Lower lobe of right lung (tissue), 2 donors: ENCODE measurements around the gene LEPR. TPM values are rescaled to one million over a fixed set of nuclear protein-coding genes. Genes with fewer than 3 reads are reported as not detected.

Source experiments
- ATAC-seq, 2 donors: fragments of 200-7000 bp; cut with Tn5 transposase; one replicate each; pipeline ENCODE4 v1.9.1; 2020 to 2022; ENCODE audit warnings: mild to moderate bottlenecking in 2 of 2, moderate library complexity in 2 of 2
- DNase-seq: peaks from one replicate; pipeline ENCODE4 v3.0.0-alpha.2; 2020
- H3K27ac ChIP-seq: fragments of 200-600 bp; one replicate; pipeline ENCODE4 v1.8.0; 2022
- H3K27me3 ChIP-seq: fragments of 200-600 bp; one replicate; pipeline ENCODE4 v1.8.0; 2022; ENCODE audit warnings: low read depth
- H3K36me3 ChIP-seq: fragments of 200-600 bp; one replicate; pipeline ENCODE4 v1.8.0; 2022; ENCODE audit warnings: mild to moderate bottlenecking
- H3K4me1 ChIP-seq: fragments of 200-600 bp; one replicate; pipeline ENCODE4 v1.8.0; 2022
- H3K4me3 ChIP-seq: fragments of 200-600 bp; one replicate; pipeline ENCODE4 v1.8.0; 2022; ENCODE audit warnings: mild to moderate bottlenecking
- H3K9me3 ChIP-seq: fragments of 200-600 bp; one replicate; pipeline ENCODE4 v1.8.0; 2022
- intact Hi-C: fragments of 100-400 bp; cut with DNase I; formaldehyde crosslinking; loops from one replicate; pipeline ENCODE4 v1.11.0; 2022
- total RNA-seq: library from RNA; stranded (reverse); fragmentation: NEBNext Ultra II Directional; extraction: Animal tissue kit (Norgen Biotek cat#: 25700); gene quantifications from one replicate; pipeline ENCODE4 v1.2.1, GENCODE V29; 2021
- TF ChIP-seq, protein P1 (sequence below): fragments of 200-600 bp; IDR thresholded peaks from one replicate; pipeline ENCODE4 v1.8.0; 2022; ENCODE audit warnings: antibody characterized with exemption, mild to moderate bottlenecking
- donor health status: DM: no; HTN: yes; CAD: no; lungs with severe emphysema.

The LEPR gene
- total RNA-seq, 1 donor from 2014 or later = 27.7 TPM

DNA sequence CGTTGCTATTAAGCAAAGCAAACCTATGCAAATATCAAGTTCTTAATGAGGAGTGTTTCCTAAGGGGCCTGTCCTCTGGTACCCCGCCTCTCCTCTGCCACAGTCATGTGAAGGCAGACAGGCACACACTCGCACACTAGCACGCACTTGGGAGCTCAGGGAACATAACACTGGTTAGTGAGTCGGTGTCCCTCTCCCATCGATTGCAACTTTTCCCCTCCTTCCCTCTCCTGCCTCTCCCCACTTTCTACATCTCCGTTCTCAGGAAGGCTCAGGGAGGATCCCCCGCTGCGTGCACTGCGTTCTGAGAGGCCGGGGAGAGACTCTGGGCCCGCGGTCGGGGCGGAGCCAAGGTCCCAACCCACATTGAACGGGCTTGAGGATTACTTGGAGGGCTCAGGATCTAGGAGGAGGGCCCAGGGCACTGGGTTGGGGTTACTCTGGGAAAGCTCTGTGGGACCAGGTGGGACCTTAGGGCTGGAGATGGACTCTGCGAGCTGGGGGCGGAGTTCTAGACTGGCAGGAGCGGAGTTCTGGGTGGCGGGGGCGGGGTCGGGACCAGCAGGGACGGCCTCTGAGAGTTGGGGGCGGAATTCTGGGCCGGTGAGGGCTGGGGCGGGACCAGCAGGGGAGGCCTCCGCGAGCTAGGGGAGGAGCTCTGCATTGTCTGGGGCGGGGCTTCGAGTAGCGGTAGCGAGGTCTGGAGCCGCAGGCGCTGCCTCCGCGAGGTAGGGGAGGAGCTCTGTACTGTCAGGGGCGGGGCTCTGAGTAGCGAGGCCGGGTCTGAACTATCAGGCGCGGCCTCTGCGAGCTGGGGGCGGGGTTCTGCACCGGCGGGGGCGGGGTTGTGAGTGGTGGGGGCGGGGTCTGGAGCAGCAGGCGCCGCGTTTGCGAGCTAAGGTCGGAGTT, 533 bp upstream of the LEPR start:
- DNase-seq = peak; percentile 99
- Histone ChIP-seq H3K4me1 (peaks cover 38% of the 10 kb centered on the region), H3K4me3 (peak overlapping the region; percentile 81), H3K27ac (peak overlapping the region; percentile 99), H3K9me3 (no peaks in the 10 kb centered on the region), H3K36me3 (no peaks in the 10 kb centered on the region), H3K27me3 (no peaks in the 10 kb centered on the region)
- ATAC-seq = peak; percentile 97
- intact Hi-C loops = no loop called here
- TF ChIP-seq, protein P1, sequence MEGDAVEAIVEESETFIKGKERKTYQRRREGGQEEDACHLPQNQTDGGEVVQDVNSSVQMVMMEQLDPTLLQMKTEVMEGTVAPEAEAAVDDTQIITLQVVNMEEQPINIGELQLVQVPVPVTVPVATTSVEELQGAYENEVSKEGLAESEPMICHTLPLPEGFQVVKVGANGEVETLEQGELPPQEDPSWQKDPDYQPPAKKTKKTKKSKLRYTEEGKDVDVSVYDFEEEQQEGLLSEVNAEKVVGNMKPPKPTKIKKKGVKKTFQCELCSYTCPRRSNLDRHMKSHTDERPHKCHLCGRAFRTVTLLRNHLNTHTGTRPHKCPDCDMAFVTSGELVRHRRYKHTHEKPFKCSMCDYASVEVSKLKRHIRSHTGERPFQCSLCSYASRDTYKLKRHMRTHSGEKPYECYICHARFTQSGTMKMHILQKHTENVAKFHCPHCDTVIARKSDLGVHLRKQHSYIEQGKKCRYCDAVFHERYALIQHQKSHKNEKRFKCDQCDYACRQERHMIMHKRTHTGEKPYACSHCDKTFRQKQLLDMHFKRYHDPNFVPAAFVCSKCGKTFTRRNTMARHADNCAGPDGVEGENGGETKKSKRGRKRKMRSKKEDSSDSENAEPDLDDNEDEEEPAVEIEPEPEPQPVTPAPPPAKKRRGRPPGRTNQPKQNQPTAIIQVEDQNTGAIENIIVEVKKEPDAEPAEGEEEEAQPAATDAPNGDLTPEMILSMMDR = no peak

DNA sequence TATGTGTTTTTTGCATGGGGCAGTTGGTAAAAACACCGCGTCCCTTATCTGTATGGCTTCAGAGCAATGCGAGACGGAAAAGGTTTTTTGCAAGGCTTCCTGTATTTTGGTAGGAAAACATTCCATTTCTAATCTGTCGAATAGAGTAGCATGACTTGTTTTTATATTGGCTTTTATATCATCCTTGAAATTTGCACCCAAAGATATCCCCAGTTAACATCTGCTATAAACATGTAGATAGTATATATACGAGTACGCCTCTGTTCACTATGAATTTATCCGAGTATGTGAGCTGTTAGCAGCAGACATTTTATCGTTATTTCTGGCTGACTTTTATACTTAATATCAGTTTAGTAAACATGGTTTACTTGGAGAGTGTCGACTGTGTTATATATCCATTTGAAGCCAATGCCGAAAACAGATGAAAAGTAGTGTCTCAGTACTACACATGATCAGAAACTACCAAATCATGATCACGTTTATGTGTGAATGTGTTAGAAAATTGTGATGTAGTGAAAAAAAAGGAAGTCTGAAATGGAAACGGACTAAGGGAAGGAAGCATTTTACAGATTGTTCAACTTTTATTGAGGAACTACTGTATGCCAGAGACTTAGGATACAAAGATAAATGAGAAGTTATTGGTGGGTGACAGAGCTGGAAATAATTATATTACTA, 1.0 kb downstream of the LEPR start:
- no peaks in the 10 kb centered on the region for H3K9me3 ChIP-seq
- no peak for DNase-seq
- TF ChIP-seq, protein P1 = no peak
- H3K4me1 ChIP-seq = peaks cover 40% of the 10 kb centered on the region
- peak overlapping the region; percentile 99 for H3K27ac ChIP-seq
- H3K4me3 ChIP-seq = peak overlapping the region; percentile 81
- intact Hi-C loops = no loop called here
- H3K36me3 ChIP-seq = peaks cover 15% of the 10 kb centered on the region
- no peaks in the 10 kb centered on the region for H3K27me3 ChIP-seq
- no peak for ATAC-seq

DNA sequence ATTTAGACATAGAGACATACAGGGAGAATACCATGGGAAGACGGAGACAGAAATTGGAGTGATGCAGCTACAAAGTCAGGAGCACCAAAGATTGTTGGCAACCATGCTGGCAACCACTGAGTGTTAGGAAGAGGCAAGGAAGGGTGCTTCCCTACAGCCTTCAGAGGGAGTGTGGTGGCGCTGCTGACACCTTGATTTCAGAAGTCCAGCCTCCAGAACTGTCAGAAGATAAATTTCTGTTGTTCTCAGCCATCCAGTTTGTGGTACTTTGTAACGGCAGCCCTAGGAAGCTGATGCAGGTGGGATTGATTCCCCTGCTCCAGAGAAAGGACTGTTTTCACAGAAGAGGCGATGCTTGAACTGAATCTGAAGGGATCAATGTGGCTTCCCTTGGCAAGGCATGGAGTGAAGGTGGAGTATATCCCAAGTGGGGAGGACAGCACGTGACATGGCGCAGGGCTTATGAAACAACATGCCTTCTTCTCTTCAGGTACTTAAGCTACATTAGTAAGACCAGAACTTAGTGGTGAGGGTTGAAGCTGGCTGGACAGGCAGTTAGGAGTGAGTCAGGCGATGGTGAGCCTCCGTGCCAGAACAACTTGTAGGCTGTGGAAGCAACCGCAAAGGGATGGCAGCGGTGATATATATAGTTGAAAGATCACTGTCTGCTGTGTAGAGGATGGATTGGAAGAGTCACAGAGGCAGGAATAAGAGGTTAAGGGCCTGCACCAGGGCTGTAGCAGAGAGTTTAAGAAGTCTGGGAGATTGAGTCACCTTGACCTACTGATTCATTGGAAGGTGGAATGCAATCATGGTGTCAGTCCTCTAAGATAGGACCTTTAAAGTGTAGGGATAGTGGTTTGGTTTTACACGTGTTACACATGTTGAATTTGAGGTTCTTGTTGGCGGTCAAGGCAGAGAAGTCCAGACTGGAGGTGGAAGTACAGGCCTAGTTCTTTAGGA, 2.1 kb downstream of the LEPR start:
- Histone ChIP-seq H3K27me3 (no peaks in the 10 kb centered on the region), H3K4me1 (peaks cover 40% of the 10 kb centered on the region), H3K27ac (peak overlapping the region; percentile 99), H3K4me3 (peak overlapping the region; percentile 81), H3K9me3 (no peaks in the 10 kb centered on the region), H3K36me3 (peaks cover 25% of the 10 kb centered on the region)
- TF ChIP-seq, protein P1 = no peak
- no peak for DNase-seq
- intact Hi-C loops = no loop called here
- no peak for ATAC-seq

DNA sequence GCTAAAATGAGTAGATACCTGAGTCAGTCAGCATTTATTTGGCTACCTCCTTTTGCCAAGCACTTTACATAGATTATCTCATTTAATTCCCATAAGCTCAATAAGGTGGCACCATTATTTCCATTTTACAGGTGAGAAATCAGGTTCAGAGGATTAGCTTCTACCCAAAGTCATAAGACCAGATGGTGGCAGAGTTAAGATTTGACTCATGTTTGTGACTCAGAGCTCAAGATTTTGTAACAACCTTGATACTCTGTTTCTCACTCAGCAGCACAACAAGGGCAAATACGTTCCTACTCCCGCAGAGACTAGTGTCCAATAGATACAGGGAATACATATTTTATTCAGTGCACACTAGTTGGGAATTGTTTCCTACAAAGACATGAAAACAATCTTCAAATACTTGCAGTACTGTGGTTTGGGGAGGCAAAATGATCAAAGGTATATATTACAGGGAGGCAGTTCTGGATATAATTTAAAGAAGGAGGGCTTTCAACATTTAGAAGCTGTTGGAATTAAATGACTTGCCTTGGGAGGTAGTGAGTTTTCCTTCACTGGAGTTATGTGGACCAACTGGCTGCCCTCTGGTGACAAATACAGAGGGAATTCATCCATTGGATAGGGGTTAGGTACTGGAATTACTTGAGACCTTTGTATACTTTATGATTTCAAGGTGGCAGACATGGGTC, 3.6 kb downstream of the LEPR start:
- Histone ChIP-seq H3K9me3 (no peaks in the 10 kb centered on the region), H3K4me1 (peaks cover 38% of the 10 kb centered on the region), H3K27me3 (no peaks in the 10 kb centered on the region), H3K4me3 (no peak overlapping the region), H3K36me3 (peaks cover 37% of the 10 kb centered on the region), H3K27ac (no peak overlapping the region)
- DNase-seq (no peak), ATAC-seq (no peak)
- TF ChIP-seq, protein P1 = no peak
- intact Hi-C loops = no loop called here

DNA sequence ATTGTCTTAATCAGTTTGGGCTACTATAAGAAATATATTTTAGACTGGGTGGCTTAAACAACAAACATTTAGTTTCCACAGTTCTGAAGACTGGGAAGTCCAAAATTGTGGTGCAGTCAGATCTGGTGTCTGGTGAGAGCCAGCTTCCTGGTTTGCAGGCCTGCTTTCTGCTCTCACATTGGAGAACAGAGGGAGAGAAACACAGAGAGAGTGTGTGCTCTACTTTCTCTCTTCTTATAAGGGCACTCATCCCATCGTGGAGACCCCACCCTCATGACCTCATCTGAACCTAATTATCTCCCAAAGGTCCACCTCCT, 4.1 kb downstream of the LEPR start:
- no peak for ATAC-seq
- peaks cover 39% of the 10 kb centered on the region for H3K36me3 ChIP-seq
- no peak overlapping the region for H3K27ac ChIP-seq
- H3K4me3 ChIP-seq = no peak overlapping the region
- intact Hi-C loops = no loop called here
- peaks cover 33% of the 10 kb centered on the region for H3K4me1 ChIP-seq
- TF ChIP-seq, protein P1 = no peak
- DNase-seq = no peak
- H3K9me3 ChIP-seq = no peaks in the 10 kb centered on the region
- H3K27me3 ChIP-seq = no peaks in the 10 kb centered on the region
